Muscle layer of duodenum (tissue), 2 donors: ENCODE measurements around the gene PTPRG.

Experiments used
- H3K27ac ChIP-seq: one replicate; pipeline ENCODE4 v1.7.0; 2013; ENCODE audit warnings: mild to moderate bottlenecking, low read length
- H3K27me3 ChIP-seq: one replicate; pipeline ENCODE4 v1.7.0; 2013; ENCODE audit warnings: low read depth, mild to moderate bottlenecking, control low read depth, low read length
- H3K36me3 ChIP-seq, 2 donors: one replicate each; pipeline ENCODE4 v1.7.0; 2013; ENCODE audit warnings: low read length in 2 of 2, control low read depth in 1 of 2, mild to moderate bottlenecking in 1 of 2; ENCODE audit not compliant: insufficient read depth in 2 of 2, control insufficient read depth in 1 of 2
- H3K4me1 ChIP-seq, 2 donors: one replicate each; pipeline ENCODE4 v1.7.0; 2013; ENCODE audit warnings: low read length in 2 of 2, mild to moderate bottlenecking in 2 of 2, control low read depth in 1 of 2, moderate library complexity in 1 of 2; ENCODE audit not compliant: insufficient read depth in 2 of 2, control insufficient read depth in 1 of 2
- H3K4me3 ChIP-seq, 2 donors: one replicate each; pipeline ENCODE4 v1.7.0; 2013; ENCODE audit warnings: low read length in 2 of 2, low read depth in 1 of 2, mild to moderate bottlenecking in 1 of 2
- H3K9me3 ChIP-seq, 2 donors: one replicate each; pipeline ENCODE4 v1.7.0; 2013; ENCODE audit warnings: low read length in 2 of 2, control low read depth in 1 of 2, mild to moderate bottlenecking in 1 of 2; ENCODE audit not compliant: control insufficient read depth in 1 of 2
- donor health status: healthy.

PTPRG gene

GRCh38 chr3:61932499-61932898, 371.1 kb downstream of the PTPRG start:
- peaks cover 0 to 4% of the 10 kb centered on the region in 2 donors for H3K9me3 ChIP-seq
- no peaks in the 10 kb centered on the region for H3K36me3 ChIP-seq
- peaks cover 5 to 19% of the 10 kb centered on the region in 2 donors for H3K4me1 ChIP-seq
- no peak overlapping the region for H3K27ac ChIP-seq
- H3K27me3 ChIP-seq, result no peaks in the 10 kb centered on the region
- no peak overlapping the region for H3K4me3 ChIP-seq

GRCh38 chr3:61933798-61934504, 372.6 kb downstream of the PTPRG start:
- Histone ChIP-seq H3K27me3 (no peaks in the 10 kb centered on the region), H3K27ac (no peak overlapping the region), H3K4me3 (no peak overlapping the region), H3K9me3 (peaks cover 0 to 4% of the 10 kb centered on the region in 2 donors), H3K36me3 (no peaks in the 10 kb centered on the region), H3K4me1 (peaks cover 0 to 4% of the 10 kb centered on the region in 2 donors)

- Histone ChIP-seq H3K27me3 (no peaks in the 10 kb centered on the region), H3K36me3 (no peaks in the 10 kb centered on the region), H3K4me3 (no peak overlapping the region)
Measured at GRCh38 chr3:61934505-61934871, 373.1 kb downstream of the PTPRG start.

GRCh38 chr3:61935814-61936213, 374.4 kb downstream of the PTPRG start:
- no peak overlapping the region for H3K27ac ChIP-seq
- peaks cover 0 to 4% of the 10 kb centered on the region in 2 donors for H3K9me3 ChIP-seq
- no peaks in the 10 kb centered on the region for H3K27me3 ChIP-seq
- no peaks in the 10 kb centered on the region for H3K36me3 ChIP-seq
- no peak overlapping the region for H3K4me3 ChIP-seq
- no peaks in the 10 kb centered on the region for H3K4me1 ChIP-seq

More at GRCh38 chr3:61934505-61934871, 373.1 kb downstream of the PTPRG start:
- H3K9me3 ChIP-seq, result peaks cover 0 to 4% of the 10 kb centered on the region in 2 donors
- no peaks in the 10 kb centered on the region for H3K4me1 ChIP-seq
- H3K27ac ChIP-seq, result no peak overlapping the region

GRCh38 chr3:61936344-61936937, 375.1 kb downstream of the PTPRG start:
- H3K27ac ChIP-seq, result no peak overlapping the region
- no peaks in the 10 kb centered on the region for H3K36me3 ChIP-seq
- no peaks in the 10 kb centered on the region for H3K4me1 ChIP-seq
- no peaks in the 10 kb centered on the region for H3K27me3 ChIP-seq
- no peak overlapping the region for H3K4me3 ChIP-seq
- peaks cover 0 to 4% of the 10 kb centered on the region in 2 donors for H3K9me3 ChIP-seq

GRCh38 chr3:61937477-61937876, 376.1 kb downstream of the PTPRG start:
- Histone ChIP-seq H3K9me3 (peaks cover 0 to 4% of the 10 kb centered on the region in 2 donors), H3K27me3 (no peaks in the 10 kb centered on the region), H3K36me3 (no peaks in the 10 kb centered on the region), H3K27ac (no peak overlapping the region), H3K4me3 (no peak overlapping the region), H3K4me1 (no peaks in the 10 kb centered on the region)

- H3K36me3 ChIP-seq, result no peaks in the 10 kb centered on the region
- H3K27me3 ChIP-seq, result no peaks in the 10 kb centered on the region
- no peak overlapping the region for H3K27ac ChIP-seq
- peaks cover 0 to 4% of the 10 kb centered on the region in 2 donors for H3K9me3 ChIP-seq
- H3K4me1 ChIP-seq, result no peaks in the 10 kb centered on the region
- H3K4me3 ChIP-seq, result no peak overlapping the region
Measured at GRCh38 chr3:61938878-61939549, 377.6 kb downstream of the PTPRG start.

- H3K27ac ChIP-seq, result no peak overlapping the region
- no peaks in the 10 kb centered on the region for H3K4me1 ChIP-seq
- no peaks in the 10 kb centered on the region for H3K27me3 ChIP-seq
- no peaks in the 10 kb centered on the region for H3K9me3 ChIP-seq
- H3K36me3 ChIP-seq, result no peaks in the 10 kb centered on the region
- H3K4me3 ChIP-seq, result no peak overlapping the region
Measured at GRCh38 chr3:61940236-61940635, 378.9 kb downstream of the PTPRG start.

- peaks cover 0 to 14% of the 10 kb centered on the region in 2 donors for H3K4me1 ChIP-seq
- H3K4me3 ChIP-seq, result no peak overlapping the region
- no peaks in the 10 kb centered on the region for H3K9me3 ChIP-seq
- H3K27me3 ChIP-seq, result no peaks in the 10 kb centered on the region
- H3K36me3 ChIP-seq, result no peaks in the 10 kb centered on the region
- H3K27ac ChIP-seq, result no peak overlapping the region
Measured at GRCh38 chr3:61943975-61944374, 382.6 kb downstream of the PTPRG start.

- no peaks in the 10 kb centered on the region for H3K27me3 ChIP-seq
- H3K36me3 ChIP-seq, result no peaks in the 10 kb centered on the region
- H3K4me1 ChIP-seq, result peaks cover 0 to 14% of the 10 kb centered on the region in 2 donors
- H3K27ac ChIP-seq, result no peak overlapping the region
- H3K4me3 ChIP-seq, result no peak overlapping the region
- H3K9me3 ChIP-seq, result no peaks in the 10 kb centered on the region
Measured at GRCh38 chr3:61944726-61945125, 383.4 kb downstream of the PTPRG start.

- Histone ChIP-seq H3K27ac (no peak overlapping the region), H3K4me3 (no peak overlapping the region), H3K4me1 (peaks cover 0 to 14% of the 10 kb centered on the region in 2 donors), H3K36me3 (no peaks in the 10 kb centered on the region), H3K27me3 (no peaks in the 10 kb centered on the region), H3K9me3 (no peaks in the 10 kb centered on the region)
Measured at GRCh38 chr3:61945657-61946056, 384.3 kb downstream of the PTPRG start.
